CD4-positive, alpha-beta T cell treated with Interleukin-17A for 1 hour (primary cell): ENCODE data around the gene ZGPAT.

Experiments used
- DNase-seq: peaks from one replicate; pipeline ENCODE4 v3.0.0-alpha.2; 2020

The ZGPAT gene

DNA sequence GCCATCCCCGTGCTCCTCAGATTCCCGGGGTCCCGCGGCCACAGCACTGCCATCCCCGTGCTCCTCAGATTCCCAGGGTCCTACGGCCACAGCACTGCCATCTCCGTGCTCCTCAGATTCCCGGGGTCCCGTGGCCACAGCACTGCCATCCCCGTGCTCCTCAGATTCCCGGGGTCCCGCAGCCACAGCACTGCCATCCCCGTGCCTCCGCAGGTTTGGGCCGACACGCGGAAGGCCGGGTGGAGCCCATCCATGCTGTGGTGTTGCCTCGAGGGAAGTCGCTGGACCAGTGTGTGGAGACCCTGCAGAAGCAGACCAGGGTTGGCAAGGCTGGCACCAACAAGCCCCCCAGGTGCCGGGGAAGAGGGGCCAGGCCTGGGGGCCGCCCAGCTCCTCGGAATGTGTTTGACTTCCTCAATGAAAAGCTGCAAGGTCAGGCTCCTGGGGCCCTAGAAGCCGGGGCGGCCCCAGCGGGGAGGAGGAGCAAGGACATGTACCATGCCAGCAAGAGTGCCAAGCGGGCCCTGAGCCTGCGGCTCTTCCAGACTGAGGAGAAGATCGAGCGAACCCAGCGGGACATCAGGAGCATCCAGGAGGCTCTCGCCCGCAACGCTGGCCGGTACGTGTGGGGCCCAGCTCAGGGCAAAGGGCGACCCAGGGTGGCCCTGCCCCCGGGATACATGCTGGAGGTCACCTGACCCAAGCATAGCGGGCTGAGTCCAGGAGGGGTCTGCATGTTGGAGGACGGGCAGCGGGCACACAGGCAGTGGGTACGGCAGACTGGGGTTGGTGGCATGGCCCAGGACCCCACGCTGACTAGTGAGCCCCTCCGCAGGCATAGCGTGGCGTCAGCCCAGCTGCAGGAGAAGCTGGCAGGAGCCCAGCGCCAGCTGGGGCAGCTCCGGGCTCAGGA lies 27.4 kb downstream of the ZGPAT start:
- DNase-seq, result no peak

GRCh38 chr20:63735859-63736718 lies 28.2 kb downstream of the ZGPAT start, which contains the start of gene LIME1:
Gene LIME1, plus strand, starts transcription at chr20:63736664. Its CDS starts 886 bp downstream, at chr20:63737550.
- peak; percentile 85 for DNase-seq

DNA sequence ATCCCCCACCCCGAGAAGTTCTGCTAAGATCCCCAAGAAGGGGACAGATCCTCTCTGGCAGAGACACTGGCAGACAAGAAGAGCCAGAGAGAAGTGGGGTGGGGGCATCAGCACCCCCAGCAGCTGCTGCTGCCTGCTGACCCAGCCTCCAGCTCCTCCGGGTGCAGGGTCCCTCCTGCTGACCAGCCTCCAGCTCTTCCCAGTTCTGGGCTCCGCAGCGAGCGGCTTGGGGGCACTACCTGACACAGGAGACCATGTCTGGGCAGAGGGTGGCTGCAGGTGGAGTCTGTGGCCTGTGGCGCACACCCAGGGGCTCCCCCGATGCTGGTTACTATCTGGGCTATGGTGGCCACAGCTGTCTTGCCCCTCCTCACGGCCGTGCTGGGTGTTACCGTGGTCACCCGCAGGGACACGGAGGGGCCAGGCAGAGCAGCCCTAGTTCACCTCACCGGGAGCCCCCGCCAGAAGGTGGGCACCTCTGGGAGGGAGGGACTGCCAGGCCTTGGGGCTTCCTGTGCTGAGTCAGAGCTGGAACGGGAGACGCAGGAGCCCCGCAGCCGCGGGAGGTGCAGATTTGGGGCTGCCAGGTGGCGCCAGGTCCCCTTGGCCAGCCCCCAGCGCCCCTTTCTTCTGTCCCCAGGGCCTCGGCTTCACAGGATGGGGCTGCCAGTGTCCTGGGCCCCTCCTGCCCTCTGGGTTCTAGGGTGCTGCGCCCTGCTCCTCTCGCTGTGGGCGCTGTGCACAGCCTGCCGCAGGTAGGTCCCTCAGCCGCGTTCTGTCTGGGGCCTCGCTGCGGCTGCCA lies 29.3 kb downstream of the ZGPAT start:
- DNase-seq, result peak; percentile 57

DNA sequence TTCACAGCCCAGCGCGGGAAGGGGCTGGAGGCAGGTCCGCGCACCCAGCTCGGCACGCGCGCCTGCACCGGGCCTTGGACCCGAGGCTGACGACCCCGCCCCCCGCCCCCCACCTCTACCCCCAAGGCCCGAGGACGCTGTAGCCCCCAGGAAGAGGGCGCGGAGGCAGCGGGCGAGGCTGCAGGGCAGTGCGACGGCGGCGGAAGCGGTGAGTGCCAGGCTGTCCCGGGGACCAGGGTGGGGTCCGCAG lies 29.8 kb downstream of the ZGPAT start:
- no peak for DNase-seq

- peak; percentile 33 for DNase-seq
Measured at GRCh38 chr20:63737945-63738686, 30.3 kb downstream of the ZGPAT start.

DNA sequence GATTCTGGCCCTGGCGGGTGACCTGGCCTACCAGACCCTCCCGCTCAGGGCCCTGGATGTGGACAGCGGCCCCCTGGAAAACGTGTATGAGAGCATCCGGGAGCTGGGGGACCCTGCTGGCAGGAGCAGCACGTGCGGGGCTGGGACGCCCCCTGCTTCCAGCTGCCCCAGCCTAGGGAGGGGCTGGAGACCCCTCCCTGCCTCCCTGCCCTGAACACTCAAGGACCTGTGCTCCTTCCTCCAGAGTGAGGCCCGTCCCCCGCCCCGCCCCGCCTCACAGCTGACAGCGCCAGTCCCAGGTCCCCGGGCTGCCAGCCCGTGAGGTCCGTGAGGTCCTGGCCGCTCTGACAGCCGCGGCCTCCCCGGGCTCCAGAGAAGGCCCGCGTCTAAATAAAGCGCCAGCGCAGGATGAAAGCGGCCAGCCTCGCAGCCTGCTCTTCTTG lies 30.9 kb downstream of the ZGPAT start:
- peak; percentile 43 for DNase-seq

DNA sequence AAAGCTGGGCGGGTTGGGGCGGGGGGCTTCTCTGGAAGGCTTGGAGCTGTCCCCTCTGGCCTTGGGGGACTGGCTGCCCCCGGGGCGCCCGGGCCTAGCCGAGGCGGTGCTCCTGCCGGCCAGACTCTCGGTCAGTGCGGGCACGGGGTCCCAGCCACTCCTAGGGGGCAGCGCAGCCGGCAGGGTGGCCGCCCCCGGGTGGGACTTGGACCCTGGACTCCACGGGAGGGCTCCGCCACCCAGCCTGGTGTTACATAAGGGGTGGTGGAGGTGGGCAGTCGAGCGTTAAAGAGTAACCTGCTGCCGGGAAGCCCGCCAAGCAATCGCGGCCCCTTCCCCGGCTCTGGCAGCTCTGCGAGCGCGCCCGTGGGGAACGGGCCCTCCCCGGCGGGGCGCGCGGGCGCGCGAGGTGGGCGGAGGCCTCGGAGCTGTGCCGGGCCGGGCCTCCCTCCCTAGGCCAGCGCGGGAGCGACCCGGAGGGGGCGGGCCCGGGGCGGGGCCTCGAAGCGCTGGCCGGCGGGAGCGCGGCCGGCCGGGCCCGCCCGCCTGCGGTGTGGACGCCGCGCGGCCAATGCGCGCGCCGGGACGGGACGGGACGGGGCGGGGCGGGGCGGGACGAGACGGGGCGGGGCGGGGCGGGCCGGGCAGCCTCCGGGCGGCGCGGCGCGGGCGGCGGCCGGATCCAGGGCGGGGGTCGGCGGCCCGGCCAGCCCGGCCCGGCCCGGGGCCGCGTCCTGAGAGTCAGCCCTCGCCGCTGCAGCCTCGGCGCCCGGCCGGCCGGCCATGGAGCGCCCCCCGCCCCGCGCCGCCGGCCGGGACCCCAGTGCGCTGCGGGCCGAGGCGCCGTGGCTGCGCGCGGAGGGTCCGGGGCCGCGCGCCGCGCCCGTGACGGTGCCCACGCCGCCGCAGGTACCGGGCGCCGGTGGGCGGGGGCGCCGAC lies 31.6 kb downstream of the ZGPAT start, which contains the start of gene SLC2A4RG:
SLC2A4RG (plus strand) TSS at position 647 of the 940 bp plus-strand sequence; CDS start at position 784, 137 bp downstream.
- DNase-seq, result peak; percentile 76

DNA sequence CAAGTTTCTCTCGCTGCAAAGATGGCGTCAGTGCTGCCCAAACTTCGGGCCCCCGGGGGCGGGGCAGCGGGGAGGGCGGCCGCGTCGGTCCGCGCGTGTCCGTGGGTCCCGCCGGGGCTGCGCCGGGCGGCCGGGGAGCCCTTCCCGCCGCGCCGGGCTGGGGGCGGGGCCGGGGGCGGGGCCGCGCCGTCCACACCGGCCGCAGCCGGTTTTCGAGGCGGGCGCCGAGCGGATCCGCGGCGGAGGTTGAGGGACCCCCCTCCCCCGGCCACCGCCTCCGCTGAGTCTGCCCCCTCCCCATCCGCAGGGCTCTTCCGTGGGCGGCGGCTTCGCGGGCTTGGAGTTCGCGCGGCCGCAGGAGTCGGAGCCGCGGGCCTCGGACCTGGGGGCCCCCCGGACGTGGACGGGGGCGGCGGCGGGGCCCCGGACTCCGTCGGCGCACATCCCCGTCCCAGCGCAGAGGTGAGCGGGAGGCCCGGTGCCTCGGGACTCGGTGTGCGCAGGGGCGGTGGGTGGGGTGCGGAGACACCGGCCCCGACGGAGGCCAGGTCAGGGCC lies 32.3 kb downstream of the ZGPAT start:
- DNase-seq, result peak; percentile 72

- peak; percentile 46 for DNase-seq
Measured at GRCh38 chr20:63740627-63741353, 33.0 kb downstream of the ZGPAT start.

DNA sequence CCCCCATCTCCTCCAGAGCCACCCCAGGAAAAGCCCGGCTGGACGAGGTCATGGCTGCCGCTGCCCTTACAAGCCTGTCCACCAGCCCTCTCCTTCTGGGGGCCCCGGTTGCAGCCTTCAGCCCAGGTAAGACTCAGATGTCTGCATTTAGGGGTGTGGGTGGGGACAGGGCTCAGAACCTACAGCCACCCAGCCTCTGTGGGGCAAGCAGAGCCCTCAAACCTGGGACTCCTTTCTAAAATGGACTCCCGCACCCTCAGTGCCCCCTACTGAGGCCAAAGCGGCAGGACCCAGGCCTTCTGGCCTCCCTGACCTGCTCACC lies 33.5 kb downstream of the ZGPAT start:
- DNase-seq, result no peak

DNA sequence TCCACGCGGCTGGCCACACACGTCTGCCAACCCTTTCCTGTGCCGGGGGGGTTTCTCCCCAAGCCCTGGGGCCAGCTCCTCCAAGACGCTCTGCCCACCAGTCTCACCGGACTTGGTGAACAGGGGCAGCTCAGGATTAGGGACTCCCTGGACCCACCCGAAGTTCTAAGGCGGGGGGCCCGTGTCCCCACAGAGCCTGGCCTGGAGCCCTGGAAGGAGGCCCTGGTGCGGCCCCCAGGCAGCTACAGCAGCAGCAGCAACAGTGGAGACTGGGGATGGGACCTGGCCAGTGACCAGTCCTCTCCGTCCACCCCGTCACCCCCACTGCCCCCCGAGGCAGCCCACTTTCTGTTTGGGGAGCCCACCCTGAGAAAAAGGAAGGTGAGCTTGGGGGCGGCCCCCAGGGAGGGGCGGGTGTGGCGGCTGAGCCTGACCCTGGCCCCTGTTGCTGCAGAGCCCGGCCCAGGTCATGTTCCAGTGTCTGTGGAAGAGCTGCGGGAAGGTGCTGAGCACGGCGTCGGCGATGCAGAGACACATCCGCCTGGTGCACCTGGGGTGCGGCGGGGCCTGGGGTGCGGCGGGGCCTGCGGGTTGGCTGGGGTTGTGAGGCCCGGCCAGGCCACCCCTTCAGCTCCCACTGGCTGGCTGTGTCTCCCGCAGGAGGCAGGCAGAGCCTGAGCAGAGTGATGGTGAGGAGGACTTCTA lies 34.0 kb downstream of the ZGPAT start:
- DNase-seq, result no peak

GRCh38 chr20:63742381-63743024 lies 34.7 kb downstream of the ZGPAT start:
- DNase-seq, result no peak

- no peak for DNase-seq
Measured at GRCh38 chr20:63743210-63743970, 35.6 kb downstream of the ZGPAT start.

DNA sequence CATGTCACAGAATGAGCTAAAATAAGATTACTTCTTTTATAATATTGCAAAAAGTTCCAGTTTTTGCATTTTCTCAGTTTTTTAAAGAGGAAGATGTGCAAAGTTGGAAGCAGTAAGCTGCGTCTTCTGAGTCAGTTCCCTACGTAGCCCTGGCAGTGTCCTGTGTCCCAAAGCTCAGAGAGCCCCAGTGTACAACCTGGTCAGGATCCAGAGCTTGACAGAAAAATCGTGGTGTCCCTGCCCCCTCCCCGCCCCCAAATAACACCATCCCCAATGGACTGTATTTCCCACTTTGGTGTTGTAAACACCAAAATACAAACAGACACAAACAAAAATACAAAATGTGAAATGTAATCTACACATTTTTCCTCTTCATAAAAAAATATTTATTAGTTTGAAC lies 36.3 kb downstream of the ZGPAT start:
- DNase-seq, result no peak

DNA sequence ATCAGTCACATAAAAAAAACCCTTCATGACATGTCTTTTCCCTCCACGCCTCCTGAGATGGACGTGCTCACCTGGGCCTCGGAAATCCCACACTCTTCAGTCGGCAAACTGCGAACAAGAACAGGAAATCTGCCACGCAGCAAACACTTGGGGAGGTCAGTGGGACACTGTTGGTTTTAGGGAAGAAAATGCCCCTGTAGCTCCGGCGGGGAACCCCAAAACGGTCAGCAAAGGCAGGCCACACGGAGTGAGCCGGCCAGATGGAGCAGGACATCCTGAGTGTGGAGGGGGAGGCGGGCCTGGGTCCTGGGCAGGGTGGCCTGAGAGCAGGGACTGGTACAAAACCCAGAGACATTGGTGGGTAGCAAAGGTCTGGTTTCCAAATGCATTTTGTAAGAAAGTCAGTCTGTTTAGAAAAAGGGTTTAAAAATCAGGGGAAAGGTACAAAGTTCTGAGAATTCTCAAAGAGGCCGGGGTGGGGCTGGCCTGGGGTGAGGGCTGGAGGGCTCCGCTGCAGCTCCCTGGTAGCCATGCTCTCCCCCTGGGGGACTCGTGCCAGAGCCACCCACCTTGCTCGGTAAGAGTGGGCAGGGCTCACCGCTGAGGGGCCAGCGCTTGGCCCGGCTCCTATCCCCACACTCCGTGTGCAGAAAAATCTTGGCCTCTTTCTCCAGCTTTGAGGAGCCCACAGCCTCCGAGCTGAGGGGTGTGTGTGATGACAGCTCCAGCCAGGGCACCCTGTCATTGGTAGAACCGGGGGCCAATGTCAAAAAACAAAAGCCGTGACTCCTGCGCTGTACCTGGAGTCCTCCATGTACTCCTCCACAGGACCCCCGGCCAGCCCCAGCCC lies 37.0 kb downstream of the ZGPAT start:
- no peak for DNase-seq

GRCh38 chr20:63745424-63745805 lies 37.6 kb downstream of the ZGPAT start:
- DNase-seq, result no peak
